ENCODE data around the gene HK1.

GRCh38 chr10:69334302-69335062 is 56.2 kb downstream of the HK1 start:
- TF ChIP-seq EZH2phosphoT487 (IDR thresholded peaks at IDR 0.05; ENCODE audit: low read depth) (no peak), CTCF (IDR thresholded peaks at IDR 0.05; ENCODE audit: low read depth, low read length) (no peak)
